GM23248 (cell line): ENCODE measurements around the gene MACROD2.

ENCODE experiments used
- EZH2 ChIP-seq: fragments of 200-600 bp; sonication (generic); IDR thresholded peaks from 2 replicates; pipeline ENCODE4 v1.6.1; 2018; ENCODE audit warnings: antibody characterized with exemption, mild to moderate bottlenecking; ENCODE audit not compliant: insufficient read depth, poor library complexity, severe bottlenecking
- EZH2phosphoT487 ChIP-seq: fragments of 200-600 bp; sonication (generic); IDR thresholded peaks from 2 replicates; pipeline ENCODE4 v1.6.1; 2018; ENCODE audit warnings: antibody characterized with exemption, moderate library complexity, mild to moderate bottlenecking, low read depth; ENCODE audit not compliant: insufficient read depth

GRCh38 chr20:15328084-15328483, 1332.8 kb downstream of the MACROD2 start:
- TF ChIP-seq EZH2 (no peak), EZH2phosphoT487 (no peak)
